ENCODE results near the gene FAM110C.

- TF ChIP-seq CTCF (IDR thresholded peaks at IDR 0.05 in 8 of 11, conservative IDR thresholded peaks at IDR 0.05 in 3 of 11) (no peak), POLR2AphosphoS5 (IDR thresholded peaks at IDR 0.05) (no peak)
These were observed 39.5 kb upstream of the FAM110C start for GRCh38 chr2:85761-86160.

Data from spleen (tissue), 7 donors.